AG08396 (cell line): ENCODE results near the gene STIP1.

Experiments
- DNase-seq: peaks from one replicate; pipeline ENCODE4 v3.0.0; 2012; ENCODE audit warnings: low spot score, mixed read lengths

Gene STIP1

GRCh38 chr11:64185693-64186491 is at the start of gene STIP1:
STIP1 (plus strand) TSS chr11:64186171; CDS start chr11:64186262, 91 bp downstream.
- DNase-seq = peak; percentile 99

DNA sequence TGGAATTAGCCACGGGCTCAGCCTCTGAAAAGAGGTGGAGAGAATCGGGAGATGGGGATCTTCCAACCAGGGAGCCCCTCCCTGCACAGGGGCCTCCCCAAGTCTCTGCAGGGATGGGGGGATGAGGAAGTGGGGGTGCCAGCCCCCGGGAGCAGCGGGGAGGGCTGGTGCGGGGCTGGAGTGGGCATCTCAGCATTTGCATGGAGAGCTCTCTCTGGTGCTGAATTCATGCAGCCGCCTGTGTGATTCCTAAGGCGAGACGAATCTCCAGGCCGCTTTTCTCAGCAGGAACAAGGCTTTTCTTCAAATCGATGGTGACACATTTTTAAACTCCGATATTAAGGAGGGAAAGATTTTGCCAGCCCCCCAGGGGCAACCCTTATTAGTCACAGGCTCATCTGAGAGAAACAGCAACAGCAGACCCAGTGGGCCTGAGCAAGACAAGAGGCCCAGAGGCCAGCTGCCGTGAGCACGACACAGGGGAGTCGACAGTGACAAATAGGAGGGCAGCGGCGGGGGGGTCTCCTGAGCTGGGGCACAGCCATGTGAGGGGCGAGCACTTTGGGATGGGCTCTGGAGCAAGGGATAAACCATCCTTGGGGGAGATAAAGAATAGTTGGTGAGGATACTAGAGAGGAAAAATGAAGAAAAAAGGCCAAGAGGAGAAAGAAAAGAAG is 49.1 kb upstream of the STIP1 start:
- DNase-seq = no peak

GRCh38 chr11:64138398-64138797 is 47.6 kb upstream of the STIP1 start:
- no peak for DNase-seq

DNA sequence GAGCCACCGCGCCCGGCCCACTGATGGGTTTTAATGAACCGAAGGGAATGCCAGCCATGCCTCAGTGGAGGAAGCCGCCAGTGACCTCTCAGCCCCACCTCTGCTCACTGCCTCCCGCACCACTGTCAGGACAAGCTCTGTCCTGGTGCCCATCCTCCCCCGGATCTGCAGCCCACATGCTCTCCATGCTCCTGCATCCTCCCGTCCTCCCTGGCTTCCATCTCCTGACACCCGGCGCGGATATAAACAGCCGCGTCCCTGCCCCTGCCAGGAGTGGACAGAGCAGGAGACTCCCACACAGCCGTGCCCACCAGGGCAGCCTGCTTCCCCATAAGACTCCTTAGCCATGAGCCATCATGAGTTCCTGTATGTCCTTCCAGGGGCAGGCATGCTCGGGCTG is 46.9 kb upstream of the STIP1 start:
- DNase-seq = no peak

- DNase-seq = no peak
These were observed 45.9 kb upstream of the STIP1 start for GRCh38 chr11:64140082-64140481.

GRCh38 chr11:64141081-64141783 is 44.7 kb upstream of the STIP1 start:
- no peak for DNase-seq

- DNase-seq = no peak
These were observed 41.1 kb upstream of the STIP1 start for GRCh38 chr11:64144587-64145472.

DNA sequence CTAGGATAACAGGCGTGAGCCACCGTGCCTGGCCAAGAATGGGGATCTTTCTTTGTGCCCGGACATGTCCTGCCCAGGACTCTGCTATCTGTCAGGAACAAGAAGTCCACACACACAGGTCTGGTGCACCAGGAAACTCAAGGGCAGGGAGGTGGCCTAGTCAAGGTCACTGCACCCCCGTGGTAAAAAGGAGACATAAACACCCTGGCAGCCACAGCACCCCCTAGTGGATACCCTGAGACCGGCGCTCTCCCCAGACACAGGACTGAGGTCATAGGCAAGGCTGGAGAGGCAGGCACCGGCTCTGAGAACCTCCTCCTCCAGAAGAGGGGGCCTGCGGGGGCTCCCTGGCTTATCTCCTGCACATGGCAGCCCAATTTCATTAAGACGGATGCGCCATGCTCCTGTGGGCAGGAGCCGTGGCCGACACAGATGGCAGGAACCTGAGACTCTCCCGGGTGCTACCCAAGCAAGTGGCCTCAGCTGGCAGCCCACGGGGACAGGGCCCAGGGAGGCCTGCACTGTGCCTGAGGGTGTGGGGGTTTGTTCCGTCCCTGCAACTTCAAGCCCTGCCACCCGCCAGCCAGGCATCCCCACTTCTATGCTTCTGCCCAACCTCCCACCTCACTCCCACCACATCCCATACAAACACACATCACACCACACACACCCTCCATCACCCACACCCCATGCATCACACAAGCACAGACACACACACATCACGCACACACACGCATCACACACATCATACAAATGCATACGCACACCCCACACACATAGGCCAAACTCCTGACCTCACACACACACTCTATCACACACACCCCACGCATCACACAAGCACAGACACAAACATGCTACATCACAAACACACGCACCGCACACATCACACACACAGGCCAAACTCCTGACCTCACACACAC is 39.7 kb upstream of the STIP1 start:
- DNase-seq = peak; percentile 80

GRCh38 chr11:64148226-64148916 is 37.6 kb upstream of the STIP1 start:
- DNase-seq = peak; percentile 87

DNA sequence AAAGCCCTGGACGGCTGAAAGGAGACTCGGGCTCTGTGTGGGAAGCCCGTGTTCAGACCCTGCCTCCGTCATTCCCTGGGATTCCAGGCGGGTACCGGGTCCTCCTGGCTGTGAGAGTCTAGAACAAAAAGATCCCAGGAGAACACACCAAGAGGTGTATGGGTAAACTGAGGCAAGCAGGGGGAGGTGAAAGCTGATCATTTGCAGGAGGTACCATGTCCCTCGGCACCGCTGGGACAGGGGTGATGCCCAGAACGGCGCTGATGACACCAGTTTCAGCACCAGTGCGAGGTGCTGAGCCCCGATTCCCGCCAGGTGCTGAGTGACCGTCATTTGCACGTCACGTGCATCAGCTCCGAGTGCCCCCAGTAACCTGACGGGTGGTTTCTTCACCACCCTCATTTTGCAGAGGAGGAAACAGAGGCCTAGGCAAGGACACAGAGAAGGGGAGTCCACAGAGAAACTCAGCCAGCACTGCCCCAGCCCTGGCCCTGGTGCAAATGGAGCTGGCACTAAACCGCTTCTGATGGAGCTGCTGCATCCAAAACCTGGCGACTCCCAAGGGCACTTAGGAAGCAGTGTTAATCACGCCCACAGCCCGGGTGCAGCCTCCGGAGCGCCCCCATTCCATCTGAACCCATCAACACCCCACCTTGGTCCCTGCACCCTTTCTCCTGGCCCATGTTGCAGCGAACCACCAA is 36.9 kb upstream of the STIP1 start:
- no peak for DNase-seq

GRCh38 chr11:64150051-64150450 is 35.9 kb upstream of the STIP1 start:
- no peak for DNase-seq

DNA sequence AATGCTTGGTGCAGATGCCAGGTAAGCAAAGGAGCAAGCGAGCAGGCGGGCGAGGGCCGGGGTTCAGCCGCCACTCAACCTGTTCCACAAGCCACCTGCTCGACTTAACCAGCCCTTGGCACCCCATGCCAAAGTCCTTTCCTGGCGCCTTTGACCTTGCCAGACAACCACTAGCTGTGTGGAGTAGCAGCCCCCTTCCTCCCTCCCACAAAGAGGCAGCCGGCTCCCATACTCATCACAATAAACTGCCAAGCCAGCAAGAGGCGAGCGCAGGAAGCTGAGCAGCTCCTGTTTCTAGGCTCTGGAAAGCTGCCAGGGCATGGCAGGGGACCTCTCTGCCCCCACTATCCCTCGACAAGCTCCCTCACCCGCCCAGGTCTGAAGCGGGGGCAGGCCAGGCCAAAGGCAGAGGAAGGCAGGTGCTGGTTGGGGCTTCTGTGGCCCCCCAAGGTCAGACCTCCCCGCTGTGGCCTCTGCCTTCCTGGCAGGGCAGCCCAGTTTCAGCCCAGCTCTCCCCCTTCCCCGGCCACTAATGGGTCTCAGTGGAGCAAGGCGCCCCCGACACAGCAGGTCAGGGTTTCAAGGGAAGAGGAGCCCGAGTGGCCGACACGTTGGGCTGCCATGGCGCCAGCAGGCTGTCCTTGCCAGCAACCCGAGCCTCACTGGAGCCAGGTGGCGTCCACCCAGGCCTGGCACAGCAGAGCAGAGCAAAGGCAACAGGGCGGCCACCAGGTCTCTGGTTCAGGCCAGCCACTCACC is 35.3 kb upstream of the STIP1 start:
- DNase-seq = no peak

GRCh38 chr11:64151337-64151736 is 34.6 kb upstream of the STIP1 start:
- no peak for DNase-seq

GRCh38 chr11:64152841-64153691 is 32.9 kb upstream of the STIP1 start:
- DNase-seq = peak; percentile 95

DNA sequence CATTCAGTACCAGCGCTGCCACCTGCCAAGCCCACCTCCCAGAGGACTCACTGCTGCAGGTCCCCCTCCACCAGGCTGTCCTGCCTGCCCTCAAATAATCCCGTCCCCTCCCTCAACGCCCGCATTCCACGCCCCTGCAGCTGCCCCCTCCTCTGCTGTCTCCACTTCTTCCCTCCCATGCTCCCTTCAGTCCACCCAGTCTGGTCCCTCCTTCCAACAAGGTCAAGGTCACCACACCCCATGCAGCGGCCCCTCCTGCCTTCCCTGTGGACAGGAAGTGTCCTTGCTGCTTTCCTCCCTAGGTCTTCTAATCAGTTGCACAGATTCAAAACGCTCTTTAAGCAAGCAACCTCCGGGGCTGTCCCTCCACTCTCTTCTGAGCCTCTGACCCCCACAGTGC is 32.2 kb upstream of the STIP1 start:
- no peak for DNase-seq

- DNase-seq = no peak
These were observed 29.5 kb upstream of the STIP1 start for GRCh38 chr11:64156235-64157011.
